ENCODE measurements around the gene GALNT3.

DNA sequence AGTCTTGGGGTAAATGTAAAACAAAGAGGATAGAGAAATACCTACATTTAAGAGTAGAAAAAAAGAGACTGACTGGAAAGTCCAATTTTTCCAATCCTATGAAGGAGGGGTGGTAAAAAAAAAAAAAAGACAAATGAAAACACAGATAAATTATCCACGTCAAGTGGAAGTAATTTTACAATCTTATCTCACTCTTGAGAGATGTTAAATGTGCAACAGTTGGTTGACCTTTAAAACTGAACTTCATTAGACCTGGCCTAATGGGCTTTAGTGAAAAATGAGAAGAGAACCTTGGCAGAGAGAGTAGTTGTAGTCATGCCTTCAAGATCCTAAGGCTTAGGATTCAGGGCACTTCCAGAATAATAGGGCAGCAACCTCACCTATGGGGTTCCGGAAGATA lies 20.4 kb downstream of the GALNT3 start:
- TF ChIP-seq EZH2 (optimal IDR thresholded peaks at IDR 0.05; ENCODE audit: low read depth, low read length): no peak
- TF ChIP-seq, protein P1, sequence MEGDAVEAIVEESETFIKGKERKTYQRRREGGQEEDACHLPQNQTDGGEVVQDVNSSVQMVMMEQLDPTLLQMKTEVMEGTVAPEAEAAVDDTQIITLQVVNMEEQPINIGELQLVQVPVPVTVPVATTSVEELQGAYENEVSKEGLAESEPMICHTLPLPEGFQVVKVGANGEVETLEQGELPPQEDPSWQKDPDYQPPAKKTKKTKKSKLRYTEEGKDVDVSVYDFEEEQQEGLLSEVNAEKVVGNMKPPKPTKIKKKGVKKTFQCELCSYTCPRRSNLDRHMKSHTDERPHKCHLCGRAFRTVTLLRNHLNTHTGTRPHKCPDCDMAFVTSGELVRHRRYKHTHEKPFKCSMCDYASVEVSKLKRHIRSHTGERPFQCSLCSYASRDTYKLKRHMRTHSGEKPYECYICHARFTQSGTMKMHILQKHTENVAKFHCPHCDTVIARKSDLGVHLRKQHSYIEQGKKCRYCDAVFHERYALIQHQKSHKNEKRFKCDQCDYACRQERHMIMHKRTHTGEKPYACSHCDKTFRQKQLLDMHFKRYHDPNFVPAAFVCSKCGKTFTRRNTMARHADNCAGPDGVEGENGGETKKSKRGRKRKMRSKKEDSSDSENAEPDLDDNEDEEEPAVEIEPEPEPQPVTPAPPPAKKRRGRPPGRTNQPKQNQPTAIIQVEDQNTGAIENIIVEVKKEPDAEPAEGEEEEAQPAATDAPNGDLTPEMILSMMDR (IDR thresholded peaks at IDR 0.05; ENCODE audit: low read length): no peak
